Measurements from ENCODE around the gene ATF7IP2.
"Not testable (repeated sequence)": the region's sequence is repeated elsewhere in the genome, so short reads cannot be mapped to it uniquely, and the experiment has no call there.

DNA sequence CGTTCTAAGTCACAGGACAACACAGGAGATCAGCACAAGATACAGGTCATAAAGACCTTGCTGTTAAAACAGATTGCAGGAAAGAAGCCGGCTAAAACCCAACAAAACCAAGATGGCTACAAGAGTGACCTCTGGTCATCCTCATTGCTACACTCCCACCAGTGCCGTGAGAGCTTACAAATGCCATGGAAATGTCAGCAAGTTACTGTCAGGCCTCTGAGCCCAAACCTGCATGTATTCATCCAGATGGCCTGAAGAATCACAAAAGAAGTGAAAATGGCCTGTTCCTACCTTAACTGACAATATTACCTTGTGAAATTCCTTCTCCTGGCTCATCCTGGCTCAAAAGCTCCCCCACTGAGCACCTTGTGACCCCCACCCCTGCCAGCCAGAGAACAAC lies 119.4 kb downstream of the ATF7IP2 start:
- TF ChIP-seq, protein P1, sequence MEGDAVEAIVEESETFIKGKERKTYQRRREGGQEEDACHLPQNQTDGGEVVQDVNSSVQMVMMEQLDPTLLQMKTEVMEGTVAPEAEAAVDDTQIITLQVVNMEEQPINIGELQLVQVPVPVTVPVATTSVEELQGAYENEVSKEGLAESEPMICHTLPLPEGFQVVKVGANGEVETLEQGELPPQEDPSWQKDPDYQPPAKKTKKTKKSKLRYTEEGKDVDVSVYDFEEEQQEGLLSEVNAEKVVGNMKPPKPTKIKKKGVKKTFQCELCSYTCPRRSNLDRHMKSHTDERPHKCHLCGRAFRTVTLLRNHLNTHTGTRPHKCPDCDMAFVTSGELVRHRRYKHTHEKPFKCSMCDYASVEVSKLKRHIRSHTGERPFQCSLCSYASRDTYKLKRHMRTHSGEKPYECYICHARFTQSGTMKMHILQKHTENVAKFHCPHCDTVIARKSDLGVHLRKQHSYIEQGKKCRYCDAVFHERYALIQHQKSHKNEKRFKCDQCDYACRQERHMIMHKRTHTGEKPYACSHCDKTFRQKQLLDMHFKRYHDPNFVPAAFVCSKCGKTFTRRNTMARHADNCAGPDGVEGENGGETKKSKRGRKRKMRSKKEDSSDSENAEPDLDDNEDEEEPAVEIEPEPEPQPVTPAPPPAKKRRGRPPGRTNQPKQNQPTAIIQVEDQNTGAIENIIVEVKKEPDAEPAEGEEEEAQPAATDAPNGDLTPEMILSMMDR (IDR thresholded peaks at IDR 0.05): not testable (repeated sequence)
- TF ChIP-seq POLR2A (IDR thresholded peaks at IDR 0.05): not testable (repeated sequence)

Measured in thyroid gland (tissue), 4 donors.